Right ventricle myocardium inferior (tissue), 1 donor: ENCODE data around the gene PARD3B. TPM values are rescaled to one million over a fixed set of nuclear protein-coding genes. Genes with fewer than 3 reads are reported as not detected.

Experiments used
- ATAC-seq: fragments of 200-7000 bp; cut with Tn5 transposase; one replicate; pipeline ENCODE4 v1.9.1; 2020; ENCODE audit warnings: mild to moderate bottlenecking, moderate library complexity
- DNase-seq: peaks from one replicate; pipeline ENCODE4 v3.0.0; 2021; ENCODE audit errors: missing footprints
- intact Hi-C: fragments of 100-400 bp; cut with DNase I; formaldehyde crosslinking; loops from one replicate; pipeline ENCODE4 v1.11.0; 2022
- total RNA-seq: library from RNA; stranded (reverse); fragmentation: NEBNext Ultra II Directional; extraction: Animal tissue kit (Norgen Biotek cat#: 25700); gene quantifications from one replicate; pipeline ENCODE4 v1.2.1, GENCODE V29; 2021
- donor health status: DM: no; HTN: yes; CAD: no; lungs with severe emphysema.

Gene PARD3B
- total RNA-seq, 1 donor from 2014 or later: 7.8 TPM

DNA sequence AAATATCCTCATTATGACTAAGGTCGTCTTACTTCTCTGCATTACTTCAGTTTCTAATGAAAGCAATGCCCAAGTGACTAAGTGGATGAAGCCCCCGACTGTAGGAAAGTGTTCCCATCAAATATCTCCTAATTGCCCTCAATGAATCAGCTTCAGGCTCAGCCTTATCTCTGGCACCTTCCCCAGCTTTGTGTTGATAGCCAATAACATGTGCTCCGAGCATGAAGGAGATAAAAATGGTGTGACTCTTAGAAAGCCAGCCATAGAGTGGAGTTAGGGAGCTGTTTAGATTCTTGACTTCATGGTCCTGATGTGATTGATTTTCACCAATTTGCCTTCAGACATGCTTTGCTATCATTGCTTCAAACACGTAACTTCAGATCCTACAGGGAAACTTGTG lies 797.8 kb downstream of the PARD3B start:
- DNase-seq: no peak
- no peak for ATAC-seq
- intact Hi-C loops: no loop called here

DNA sequence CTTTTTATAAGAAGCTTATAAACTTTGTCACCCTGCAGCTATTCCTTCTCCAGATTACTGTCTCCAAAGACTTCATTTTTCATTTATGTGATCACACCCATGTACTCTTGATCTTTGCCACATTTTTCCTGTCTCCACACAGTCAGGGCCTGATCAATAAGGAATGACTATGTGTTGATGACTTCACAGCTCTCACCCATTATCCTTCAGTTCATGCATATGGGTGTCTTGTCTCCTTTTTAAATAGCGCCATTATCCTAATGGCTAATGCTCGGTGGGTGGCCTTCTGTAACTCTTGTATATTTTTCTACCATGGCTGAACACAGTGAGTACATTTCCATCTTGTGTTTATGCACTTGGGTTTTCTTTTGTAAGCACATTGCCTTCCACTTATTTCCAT lies 801.4 kb downstream of the PARD3B start:
- no peak for ATAC-seq
- intact Hi-C loops: no loop called here
- no peak for DNase-seq

DNA sequence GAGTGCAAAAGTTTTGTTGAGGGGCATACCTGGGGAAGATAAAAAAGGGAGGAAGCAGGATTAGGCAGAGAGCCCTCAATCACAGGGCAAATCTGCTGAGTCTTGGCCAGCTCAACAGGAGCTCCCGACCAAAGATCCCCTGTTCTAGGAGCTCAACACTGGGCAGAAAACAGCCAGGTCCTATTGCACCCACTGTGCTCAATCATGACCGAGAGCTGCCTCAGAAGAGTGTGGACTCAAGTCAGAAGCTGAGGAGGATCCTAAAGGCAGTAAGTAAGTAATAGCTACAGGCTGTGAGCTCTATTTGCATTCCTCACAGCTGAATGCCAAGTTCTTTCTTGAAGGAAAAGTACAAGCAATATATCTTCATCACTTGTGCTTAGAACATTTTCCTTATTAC lies 802.6 kb downstream of the PARD3B start:
- intact Hi-C loops: no loop called here
- ATAC-seq: no peak
- DNase-seq: no peak

DNA sequence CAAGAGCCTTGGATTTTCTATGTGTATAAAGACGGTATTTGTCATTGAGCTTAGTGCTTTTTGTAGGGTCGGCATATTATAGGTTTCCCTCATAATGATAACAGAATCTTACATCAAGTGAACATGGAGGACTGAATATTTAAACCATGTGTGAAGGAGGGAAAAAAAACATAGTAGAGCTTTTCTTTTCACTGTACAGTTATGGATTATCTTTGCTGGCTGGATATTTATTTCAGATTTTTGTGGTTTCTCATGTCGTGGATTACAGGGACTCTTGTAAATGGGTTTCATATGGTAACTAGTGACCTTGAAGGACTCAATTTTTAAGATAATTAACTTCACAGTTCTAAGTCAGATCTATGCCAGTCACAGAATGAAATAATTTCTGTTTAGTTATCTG lies 806.8 kb downstream of the PARD3B start:
- ATAC-seq (no peak), DNase-seq (no peak)
- intact Hi-C loops: no loop called here

DNA sequence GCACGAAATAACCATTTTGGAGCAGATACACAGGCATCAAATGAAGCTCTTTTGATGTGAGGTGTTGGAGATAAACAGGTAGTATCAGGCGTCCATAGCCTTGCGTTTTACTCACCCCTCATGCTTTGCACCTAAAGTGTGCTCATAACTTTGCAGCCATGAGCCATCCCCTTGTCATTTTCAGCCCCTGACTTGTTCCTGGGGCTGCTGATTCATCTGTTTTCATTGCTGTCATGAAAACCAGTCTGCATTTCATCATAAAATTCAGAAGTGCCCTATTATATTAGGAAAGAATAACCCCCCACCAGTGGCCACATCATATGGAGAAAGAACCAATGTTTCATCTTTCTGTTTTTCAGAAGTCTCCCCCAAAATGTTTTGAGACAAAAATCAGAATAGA lies 807.3 kb downstream of the PARD3B start:
- intact Hi-C loops: no loop called here
- no peak for DNase-seq
- ATAC-seq: no peak

DNA sequence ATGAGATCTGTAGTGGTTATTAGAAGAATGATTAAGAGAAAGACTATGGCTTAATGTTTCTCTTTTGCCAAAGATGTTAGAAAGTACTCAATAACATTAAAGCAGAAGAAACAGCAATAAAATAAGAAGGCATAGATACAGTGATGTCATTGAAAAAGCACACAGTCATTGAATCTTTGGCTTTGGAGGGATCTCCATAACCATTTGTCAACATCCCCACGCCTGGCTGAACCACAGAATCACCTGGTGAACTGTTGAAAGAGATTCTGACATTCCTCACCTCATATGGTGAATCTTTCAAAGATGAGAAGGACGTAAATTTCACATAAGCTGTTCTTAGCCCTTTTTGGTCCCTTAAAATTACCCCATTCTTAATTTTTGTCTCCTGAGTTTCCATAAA lies 812.5 kb downstream of the PARD3B start:
- intact Hi-C loops: no loop called here
- DNase-seq (no peak), ATAC-seq (no peak)

DNA sequence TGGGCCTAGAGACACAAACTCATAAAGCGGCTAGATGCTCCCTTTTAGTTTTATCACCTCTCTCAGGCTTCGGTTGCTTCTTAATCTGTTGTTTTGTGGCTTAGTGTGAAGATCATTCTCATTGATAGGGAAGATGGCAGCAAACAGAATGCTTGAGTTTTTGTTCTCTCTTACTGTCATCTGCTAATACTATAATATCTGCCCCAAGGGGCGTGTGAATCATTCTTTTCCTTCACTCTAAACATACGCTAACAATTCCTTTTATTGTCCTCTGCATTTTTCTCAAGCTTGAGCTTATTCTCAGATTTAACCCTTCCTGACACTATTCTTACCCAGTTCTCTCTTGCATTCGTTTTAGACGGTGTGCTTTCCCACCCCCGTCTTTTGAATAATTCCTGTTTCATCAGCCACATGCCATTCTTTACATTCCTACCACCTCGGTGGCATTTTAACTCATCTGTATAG lies 813.1 kb downstream of the PARD3B start:
- DNase-seq (no peak), ATAC-seq (no peak)
- intact Hi-C loops: no loop called here

DNA sequence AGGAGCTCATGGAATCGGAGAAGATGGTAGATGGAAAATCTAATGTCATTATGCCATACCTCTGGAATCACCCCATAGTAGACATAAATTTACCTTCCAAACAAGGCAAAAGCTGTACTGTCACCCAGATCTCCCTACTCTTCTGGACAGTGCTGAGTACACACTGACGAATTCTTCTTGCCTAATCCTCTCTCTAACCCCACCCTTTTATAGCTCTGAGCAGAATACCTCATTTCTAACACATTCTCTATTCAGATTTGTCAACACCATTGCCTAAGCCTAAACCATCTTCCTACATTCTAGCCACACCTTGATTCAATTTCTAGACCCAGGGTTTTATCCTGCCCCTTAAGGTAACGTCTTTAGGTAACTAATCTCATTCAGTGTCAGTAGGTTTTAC lies 816.0 kb downstream of the PARD3B start:
- no peak for DNase-seq
- intact Hi-C loops: no loop called here
- ATAC-seq: no peak

DNA sequence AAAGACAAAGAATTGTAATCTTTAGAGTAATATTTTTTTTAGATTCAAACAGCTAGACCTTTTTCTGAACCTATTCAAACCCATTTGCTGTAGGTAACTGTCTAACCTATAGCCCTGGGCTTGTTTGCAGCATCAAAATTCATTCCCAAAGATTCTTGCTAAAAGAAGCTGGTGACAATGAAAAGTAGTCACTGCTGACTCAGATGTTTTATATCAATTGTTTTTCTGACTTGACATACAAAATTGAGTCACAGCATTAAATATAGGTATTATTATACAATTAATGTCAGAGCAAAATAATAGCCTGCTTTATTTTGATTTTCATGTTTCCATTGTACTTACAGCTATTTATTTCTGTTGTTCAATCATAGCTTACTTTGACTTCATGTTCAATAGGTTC lies 816.7 kb downstream of the PARD3B start:
- DNase-seq (no peak), ATAC-seq (no peak)
- intact Hi-C loops: no loop called here

DNA sequence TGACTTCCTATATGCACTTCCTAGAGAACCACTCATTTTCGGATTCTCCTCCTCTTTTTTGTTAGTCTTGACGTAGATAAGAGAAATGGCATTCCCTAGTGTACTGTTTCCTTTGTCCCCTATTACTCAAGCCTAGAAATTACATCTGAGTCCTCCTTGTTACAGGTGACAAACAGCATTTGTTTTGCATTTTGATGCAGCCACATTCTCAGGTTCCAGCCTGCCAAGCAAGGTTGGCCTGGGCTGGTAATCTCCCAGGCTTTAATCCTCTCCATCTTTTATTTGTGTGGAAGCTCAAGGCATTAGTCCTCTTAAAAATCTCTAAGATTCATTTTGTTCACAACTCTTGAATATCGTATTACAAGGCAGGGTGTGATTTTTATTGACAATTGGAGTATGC lies 819.0 kb downstream of the PARD3B start:
- DNase-seq: no peak

DNA sequence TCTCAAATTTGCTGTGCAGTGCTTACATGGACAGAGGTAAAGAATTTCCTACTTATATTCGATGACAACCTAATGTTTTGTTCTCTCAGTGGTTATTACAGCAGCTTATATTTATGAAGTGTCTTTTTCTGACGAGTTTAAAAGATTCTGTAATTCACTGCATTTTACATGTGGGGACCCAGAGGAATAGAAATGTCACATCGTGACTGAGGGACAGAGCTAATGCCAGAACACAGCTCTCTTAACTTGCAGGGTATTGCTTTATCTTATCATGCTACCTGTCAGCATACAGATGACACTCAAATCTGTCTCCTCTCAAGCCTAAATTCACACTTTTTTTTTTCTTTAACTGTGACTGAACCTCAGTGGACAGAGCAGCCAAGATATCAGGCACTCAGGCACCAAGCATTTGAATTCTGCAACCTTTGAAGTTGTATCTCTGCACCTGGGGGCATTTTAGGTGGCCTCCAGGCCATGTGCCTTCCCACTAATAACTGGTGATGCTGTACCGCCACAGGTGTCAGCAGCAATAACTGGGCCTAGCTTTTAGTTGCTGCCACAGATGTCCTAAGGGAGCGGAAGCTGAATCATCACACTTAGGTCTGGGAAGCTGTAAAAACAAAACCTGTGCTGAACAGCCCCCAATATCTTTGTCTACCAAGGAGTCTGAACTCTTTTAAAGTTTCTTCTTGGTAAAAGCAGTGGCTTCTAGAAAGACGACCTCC lies 821.2 kb downstream of the PARD3B start:
- ATAC-seq (no peak), DNase-seq (no peak)
- intact Hi-C loops: no loop called here

More for the DNA sequence above, 819.0 kb downstream of the PARD3B start:
- intact Hi-C loops: no loop called here
- ATAC-seq: no peak

DNA sequence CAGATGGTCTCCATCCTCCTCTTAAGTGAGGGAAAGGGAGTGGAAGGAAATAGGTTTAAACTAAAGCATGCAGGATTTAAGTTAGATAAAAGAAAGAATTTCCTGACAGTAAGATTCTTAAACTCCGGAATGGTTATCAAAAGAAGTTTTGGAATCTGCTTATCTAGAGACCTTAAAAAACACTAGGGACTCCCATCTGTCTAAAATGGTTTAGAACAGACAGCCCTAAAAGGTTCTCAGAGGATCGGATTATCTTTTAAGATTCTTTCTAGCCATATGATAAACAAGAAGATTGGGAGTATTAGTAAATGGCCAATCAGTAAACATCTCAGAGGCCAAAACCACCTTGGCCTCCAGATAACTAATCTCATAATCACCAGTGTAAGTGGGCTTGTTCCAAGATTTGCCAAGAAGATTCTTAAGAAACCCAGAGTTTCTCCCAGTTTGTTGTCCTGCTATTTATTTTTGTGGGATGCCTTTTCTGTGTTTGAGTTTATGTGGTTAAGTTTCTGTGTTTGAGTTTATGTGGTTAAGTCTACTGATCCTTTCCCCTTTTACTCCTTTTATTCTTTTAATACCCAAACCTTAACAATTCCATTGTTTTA lies 822.2 kb downstream of the PARD3B start:
- intact Hi-C loops: no loop called here
- DNase-seq (no peak), ATAC-seq (no peak)

DNA sequence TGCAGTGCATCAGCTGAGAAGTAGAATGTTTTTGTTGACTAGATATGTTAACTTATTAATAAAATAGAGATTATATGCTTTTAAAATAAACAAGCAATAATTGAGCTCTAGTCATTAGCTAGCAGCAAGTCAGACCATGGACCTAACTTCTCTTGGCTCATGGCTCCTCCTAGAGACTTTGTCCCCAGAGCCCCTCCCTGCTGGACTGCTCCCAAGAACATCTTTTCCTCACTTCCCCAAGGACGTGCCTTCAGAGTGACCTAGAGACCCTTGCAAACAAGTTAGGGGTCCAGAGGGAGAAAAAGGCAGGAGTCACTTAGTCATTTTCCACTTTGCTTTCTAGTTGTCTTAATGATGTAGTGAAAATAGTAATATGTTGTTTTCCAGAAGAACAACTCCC lies 824.5 kb downstream of the PARD3B start:
- intact Hi-C loops: no loop called here
- ATAC-seq (no peak), DNase-seq (no peak)

DNA sequence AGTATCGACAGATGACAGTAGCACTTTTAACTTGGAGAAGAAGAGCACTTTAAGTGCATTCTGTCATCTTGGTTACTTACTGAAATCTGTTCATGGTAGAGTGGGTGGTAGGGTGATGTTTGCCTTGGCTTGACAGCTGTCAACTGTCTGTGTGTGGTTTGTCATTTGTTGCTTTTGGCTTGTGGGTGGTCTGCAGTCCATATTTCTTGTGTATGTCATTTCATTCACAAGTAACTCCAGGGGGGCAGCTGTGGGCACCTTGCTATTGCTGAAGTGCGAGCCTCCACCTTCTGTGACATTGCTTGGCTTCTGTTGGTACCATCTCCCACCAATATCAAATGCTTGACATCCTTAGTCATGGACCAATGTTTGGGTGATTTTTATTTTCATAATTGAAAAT lies 825.5 kb downstream of the PARD3B start:
- no peak for DNase-seq
- ATAC-seq: no peak
- intact Hi-C loops: no loop called here

DNA sequence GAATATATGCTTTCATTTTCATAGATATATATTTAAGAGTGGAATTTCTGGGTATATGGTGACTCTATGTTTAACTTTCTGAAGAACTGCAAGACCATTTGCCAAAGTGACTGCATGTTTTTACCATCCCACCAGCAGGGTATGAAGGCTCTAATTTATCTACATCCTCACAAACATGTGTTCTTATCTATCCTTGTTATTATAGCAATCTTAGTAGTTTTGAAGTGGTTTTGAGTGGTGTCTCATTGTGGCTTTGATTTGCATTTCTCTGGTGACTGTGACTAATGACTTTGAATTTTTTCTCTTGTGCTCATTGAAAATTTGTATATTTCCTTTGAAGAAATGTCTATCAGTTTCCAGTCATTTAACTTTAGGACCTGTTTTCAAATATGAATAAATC lies 826.9 kb downstream of the PARD3B start:
- no peak for ATAC-seq
- intact Hi-C loops: no loop called here
- no peak for DNase-seq

DNA sequence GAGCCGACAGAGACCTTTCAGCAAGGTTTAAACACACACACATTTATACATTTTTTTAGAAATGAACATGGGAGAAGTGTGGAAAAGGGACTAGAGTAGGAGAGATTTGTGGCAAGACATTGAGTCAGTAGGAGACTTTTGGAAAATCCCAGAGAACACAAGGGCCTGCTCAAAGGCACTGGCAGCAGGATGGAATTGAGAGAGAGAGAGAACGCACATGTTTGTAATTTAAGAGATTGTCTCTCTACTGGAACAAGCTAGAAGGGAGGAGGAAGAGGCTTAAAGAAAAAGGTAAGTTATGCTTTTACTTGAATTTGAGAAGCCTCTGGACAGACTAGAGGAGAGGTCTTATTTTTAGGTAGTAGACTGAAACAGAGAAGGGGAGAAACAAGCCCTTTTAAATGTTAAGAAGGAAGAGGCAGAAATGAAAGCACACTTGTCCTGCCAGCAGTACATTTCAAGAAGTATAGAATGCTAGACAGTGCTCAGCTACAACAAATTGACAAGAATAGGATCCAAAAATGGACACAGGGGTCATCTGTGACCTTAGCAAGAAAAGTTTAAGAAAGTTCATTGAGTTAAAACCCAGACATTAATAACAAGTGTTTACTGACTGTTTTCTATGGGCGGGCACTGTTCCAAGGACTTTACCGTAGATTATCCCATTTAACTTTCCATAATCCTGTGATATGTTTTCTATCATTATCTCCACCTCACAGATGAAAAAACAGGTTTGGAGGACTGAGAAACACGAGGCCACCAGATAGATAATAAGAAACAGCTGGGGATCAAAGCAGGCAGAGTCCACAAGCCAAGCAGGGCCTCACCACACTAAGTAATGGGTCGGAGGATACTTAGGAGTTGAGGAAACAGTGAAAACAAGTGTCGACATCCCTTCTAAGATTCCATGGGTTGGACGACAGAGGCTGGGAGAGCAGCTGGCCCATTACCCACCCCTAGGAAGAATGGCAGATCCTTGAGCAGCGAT lies 830.5 kb downstream of the PARD3B start:
- DNase-seq (no peak), ATAC-seq (no peak)
- intact Hi-C loops: no loop called here

DNA sequence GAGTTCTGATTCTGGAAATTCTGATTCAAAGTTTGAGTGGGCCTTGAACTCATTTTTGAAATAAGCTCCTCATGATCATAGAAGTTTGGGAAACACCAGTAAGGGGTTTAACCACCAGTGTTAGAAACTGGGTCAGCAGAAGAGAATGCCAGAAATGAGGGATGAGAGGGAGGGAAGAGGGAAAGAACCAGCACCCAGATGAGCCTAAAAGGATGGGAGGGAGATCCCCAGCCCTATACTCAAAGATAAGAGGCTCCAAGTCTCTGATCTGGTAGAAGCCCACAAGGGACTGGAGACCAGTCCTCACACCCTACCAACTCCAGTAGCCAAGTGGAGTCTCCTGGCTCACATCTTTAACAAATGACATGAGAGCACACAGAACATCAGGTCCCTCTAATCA lies 832.0 kb downstream of the PARD3B start:
- ATAC-seq: no peak
- intact Hi-C loops: no loop called here
- DNase-seq: no peak

DNA sequence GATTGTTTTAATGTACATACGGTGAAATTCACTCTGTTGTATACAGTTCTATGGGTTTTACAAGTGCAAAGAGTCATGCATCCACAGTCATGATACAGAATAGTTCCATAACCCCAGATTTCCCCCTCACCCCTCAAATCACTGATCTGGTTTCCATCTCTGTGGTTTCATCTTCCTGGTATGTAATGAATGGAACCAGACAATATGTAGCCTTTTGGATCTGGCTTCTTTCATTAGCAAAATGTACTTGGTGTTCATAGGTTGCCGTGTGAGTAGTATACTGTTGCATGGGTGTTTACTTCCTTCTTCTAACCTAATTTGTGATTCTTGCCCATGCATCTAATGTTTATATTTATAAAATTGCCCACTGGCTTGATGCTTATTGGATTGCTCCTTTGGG lies 838.3 kb downstream of the PARD3B start:
- ATAC-seq (no peak), DNase-seq (no peak)
- intact Hi-C loops: no loop called here

DNA sequence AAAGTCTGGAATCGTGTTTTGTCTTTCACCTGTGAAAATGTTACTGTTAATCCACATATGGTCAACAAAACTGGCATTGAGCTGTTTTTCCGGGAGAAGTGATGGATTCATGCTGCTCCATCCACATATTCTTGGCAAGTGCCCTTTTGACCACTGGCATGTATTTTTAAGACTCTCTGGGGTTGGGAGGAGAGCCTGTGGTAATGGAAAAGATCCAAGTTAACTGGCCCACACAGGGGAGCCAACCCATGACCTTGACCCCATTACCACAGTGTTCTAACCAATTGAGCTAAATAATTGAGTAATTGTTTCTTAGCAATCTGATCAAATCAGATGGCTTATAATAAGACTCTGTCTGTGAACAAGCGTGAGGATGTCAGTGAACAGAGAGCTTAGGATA lies 840.8 kb downstream of the PARD3B start:
- DNase-seq (no peak), ATAC-seq (no peak)
- intact Hi-C loops: no loop called here
